Activated B cell treated with CpG ODN at 0.5 μM for 24 hours (primary cell): ENCODE data around the gene CELF3. TPM values are rescaled to one million over a fixed set of nuclear protein-coding genes. Genes with fewer than 3 reads are reported as not detected.

ENCODE experiments used
- ATAC-seq: fragments of 200-7000 bp; cut with Tn5 transposase; one replicate; pipeline ENCODE4 v1.10.0; 2021; ENCODE audit warnings: low read depth, mild to moderate bottlenecking, moderate library complexity
- CTCF ChIA-PET: fragments of 350-600 bp; sonication (Branson Sonifier 250); formaldehyde crosslinking; loops from one replicate; lab custom pipeline; 2021; ENCODE audit warnings: antibody characterized with exemption; lab: Charles Lee
- POLR2A ChIA-PET: fragments of 350-600 bp; sonication (Branson Sonifier 250); formaldehyde crosslinking; loops from one replicate; lab custom pipeline; 2021; ENCODE audit warnings: antibody characterized with exemption; lab: Charles Lee
- DNase-seq: peaks from one replicate; pipeline ENCODE4 v3.0.0; 2022
- H3K27ac Mint-ChIP-seq: one replicate; pipeline ENCODE4 v1.8.0; 2020; ENCODE audit warnings: mixed read lengths
- H3K27me3 Mint-ChIP-seq: one replicate; pipeline ENCODE4 v1.8.0; 2021; ENCODE audit warnings: mixed read lengths
- H3K36me3 Mint-ChIP-seq: one replicate; pipeline ENCODE4 v1.8.0; 2021; ENCODE audit warnings: low read depth, mixed read lengths
- H3K4me1 Mint-ChIP-seq: one replicate; pipeline ENCODE4 v1.8.0; 2021; ENCODE audit warnings: mixed read lengths
- H3K4me3 Mint-ChIP-seq: one replicate; pipeline ENCODE4 v1.8.0; 2020; ENCODE audit warnings: mild to moderate bottlenecking, mixed read lengths
- H3K9me3 Mint-ChIP-seq: one replicate; pipeline ENCODE4 v1.8.0; 2020; ENCODE audit warnings: mixed read lengths
- intact Hi-C: fragments of 100-400 bp; cut with micrococcal nuclease; formaldehyde crosslinking; loops from one replicate; pipeline ENCODE4 v1.15.1; 2024
- total RNA-seq: library from RNA; stranded (reverse); gene quantifications from 2 replicates; pipeline ENCODE4 v1.2.3, GENCODE V29; 2022
- TF ChIP-seq, protein P1 (sequence below): fragments of 200-600 bp; IDR thresholded peaks from one replicate; pipeline ENCODE4 v1.8.0; 2022; ENCODE audit warnings: antibody characterized with exemption, mild to moderate bottlenecking

Gene CELF3
- total RNA-seq, 1 donor from 2014 or later, result not detected

GRCh38 chr1:151720554-151720953, 4.0 kb upstream of the CELF3 start:
- Mint-ChIP-seq H3K27ac (peak overlapping the region; percentile 35), H3K9me3 (no peaks in the 10 kb centered on the region), H3K4me1 (peaks cover 27% of the 10 kb centered on the region), H3K36me3 (no peaks in the 10 kb centered on the region), H3K27me3 (peaks cover 49% of the 10 kb centered on the region), H3K4me3 (peak overlapping the region; percentile 81)
- TF ChIP-seq, protein P1, sequence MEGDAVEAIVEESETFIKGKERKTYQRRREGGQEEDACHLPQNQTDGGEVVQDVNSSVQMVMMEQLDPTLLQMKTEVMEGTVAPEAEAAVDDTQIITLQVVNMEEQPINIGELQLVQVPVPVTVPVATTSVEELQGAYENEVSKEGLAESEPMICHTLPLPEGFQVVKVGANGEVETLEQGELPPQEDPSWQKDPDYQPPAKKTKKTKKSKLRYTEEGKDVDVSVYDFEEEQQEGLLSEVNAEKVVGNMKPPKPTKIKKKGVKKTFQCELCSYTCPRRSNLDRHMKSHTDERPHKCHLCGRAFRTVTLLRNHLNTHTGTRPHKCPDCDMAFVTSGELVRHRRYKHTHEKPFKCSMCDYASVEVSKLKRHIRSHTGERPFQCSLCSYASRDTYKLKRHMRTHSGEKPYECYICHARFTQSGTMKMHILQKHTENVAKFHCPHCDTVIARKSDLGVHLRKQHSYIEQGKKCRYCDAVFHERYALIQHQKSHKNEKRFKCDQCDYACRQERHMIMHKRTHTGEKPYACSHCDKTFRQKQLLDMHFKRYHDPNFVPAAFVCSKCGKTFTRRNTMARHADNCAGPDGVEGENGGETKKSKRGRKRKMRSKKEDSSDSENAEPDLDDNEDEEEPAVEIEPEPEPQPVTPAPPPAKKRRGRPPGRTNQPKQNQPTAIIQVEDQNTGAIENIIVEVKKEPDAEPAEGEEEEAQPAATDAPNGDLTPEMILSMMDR, result no peak
- ChIA-PET CTCF (no interaction called here), POLR2A (no interaction called here)
- ATAC-seq, result no peak
- no peak for DNase-seq
- intact Hi-C loops, result no loop called here

- Mint-ChIP-seq H3K27ac (no peak overlapping the region), H3K9me3 (no peaks in the 10 kb centered on the region), H3K4me1 (peaks cover 27% of the 10 kb centered on the region), H3K36me3 (no peaks in the 10 kb centered on the region), H3K4me3 (peak overlapping the region; percentile 81), H3K27me3 (peaks cover 52% of the 10 kb centered on the region)
- ChIA-PET CTCF (no interaction called here), POLR2A (no interaction called here)
- intact Hi-C loops, result no loop called here
- DNase-seq (no peak), ATAC-seq (no peak)
- TF ChIP-seq, protein P1, result no peak
Measured at GRCh38 chr1:151720125-151720524, 3.5 kb upstream of the CELF3 start.

DNA sequence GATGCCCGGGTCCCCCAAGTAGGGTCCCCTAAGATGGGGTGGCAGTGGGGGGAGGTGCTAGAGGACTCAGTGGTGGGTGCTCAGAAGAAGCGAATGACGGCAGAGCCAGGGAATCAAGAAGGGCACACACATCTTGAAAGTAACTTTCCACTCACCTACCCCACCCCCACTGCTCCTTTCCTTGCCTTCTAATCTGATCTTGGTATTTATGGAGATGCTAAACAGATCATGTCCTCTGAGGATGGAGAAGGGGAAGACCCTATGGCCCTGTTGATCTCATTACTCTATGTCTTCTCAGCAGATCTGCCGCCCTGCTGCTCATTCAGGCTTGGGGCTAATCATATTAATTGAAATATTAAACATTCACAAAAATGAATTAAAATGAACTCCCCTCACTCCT, 2.1 kb upstream of the CELF3 start:
- intact Hi-C loops, result no loop called here
- DNase-seq (no peak), ATAC-seq (no peak)
- Mint-ChIP-seq H3K4me1 (peaks cover 27% of the 10 kb centered on the region), H3K27ac (no peak overlapping the region), H3K36me3 (no peaks in the 10 kb centered on the region), H3K4me3 (no peak overlapping the region), H3K9me3 (no peaks in the 10 kb centered on the region), H3K27me3 (peaks cover 46% of the 10 kb centered on the region)
- TF ChIP-seq, protein P1, result no peak
- ChIA-PET POLR2A (no interaction called here), CTCF (no interaction called here)

GRCh38 chr1:151718011-151718431, 1.4 kb upstream of the CELF3 start:
- TF ChIP-seq, protein P1, result no peak
- Mint-ChIP-seq H3K36me3 (no peaks in the 10 kb centered on the region), H3K4me1 (peaks cover 27% of the 10 kb centered on the region), H3K4me3 (no peak overlapping the region), H3K27me3 (peaks cover 45% of the 10 kb centered on the region), H3K27ac (no peak overlapping the region), H3K9me3 (no peaks in the 10 kb centered on the region)
- no peak for ATAC-seq
- no peak for DNase-seq
- intact Hi-C loops, result no loop called here
- ChIA-PET CTCF (no interaction called here), POLR2A (interaction anchor here (0.5 to 0.6 kb wide), 2 partner anchors 70 to 112 kb away, joined by 4 to 9 read pairs; no protein-coding TSS in a partner anchor)

DNA sequence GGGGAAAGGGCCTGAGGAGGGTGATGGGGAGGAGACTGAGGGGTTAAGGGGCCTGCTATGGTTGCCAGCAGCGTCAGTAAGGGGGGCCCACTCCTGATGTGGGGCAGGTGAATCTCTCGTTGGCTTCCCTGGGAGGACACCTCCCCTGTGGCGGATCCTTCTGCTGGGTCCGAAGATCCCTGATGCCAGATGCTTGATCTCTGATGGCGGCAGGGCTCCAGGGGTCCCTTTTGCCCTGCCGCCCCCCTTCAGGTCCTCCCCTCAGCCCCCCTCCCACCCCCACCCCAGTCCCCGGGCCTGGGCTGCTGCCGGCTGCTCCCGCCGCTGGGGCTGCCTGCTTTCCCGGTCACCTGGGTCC, 219 bp downstream of the CELF3 start:
- Mint-ChIP-seq H3K4me1 (peaks cover 18% of the 10 kb centered on the region), H3K4me3 (no peak overlapping the region), H3K36me3 (no peaks in the 10 kb centered on the region), H3K27me3 (peaks cover 45% of the 10 kb centered on the region), H3K9me3 (no peaks in the 10 kb centered on the region), H3K27ac (no peak overlapping the region)
- CTCF ChIA-PET, result no interaction called here
- ATAC-seq (no peak), DNase-seq (no peak)
- intact Hi-C loops, result no loop called here
- POLR2A ChIA-PET, result no interaction called here
- TF ChIP-seq, protein P1, result no peak
